HG03354 (cell line): ENCODE results near the gene PHF20.
"Not testable (repeated sequence)": the region's sequence is repeated elsewhere in the genome, so short reads cannot be mapped to it uniquely, and the experiment has no call there.

Source experiments
- ATAC-seq: cut with Tn5 transposase; IDR thresholded peaks from one replicate; pipeline ENCODE4 v1.9.1; 2021; ENCODE audit warnings: mild to moderate bottlenecking; ENCODE audit not compliant: unreplicated experiment, poor library complexity, severe bottlenecking

Gene PHF20

DNA sequence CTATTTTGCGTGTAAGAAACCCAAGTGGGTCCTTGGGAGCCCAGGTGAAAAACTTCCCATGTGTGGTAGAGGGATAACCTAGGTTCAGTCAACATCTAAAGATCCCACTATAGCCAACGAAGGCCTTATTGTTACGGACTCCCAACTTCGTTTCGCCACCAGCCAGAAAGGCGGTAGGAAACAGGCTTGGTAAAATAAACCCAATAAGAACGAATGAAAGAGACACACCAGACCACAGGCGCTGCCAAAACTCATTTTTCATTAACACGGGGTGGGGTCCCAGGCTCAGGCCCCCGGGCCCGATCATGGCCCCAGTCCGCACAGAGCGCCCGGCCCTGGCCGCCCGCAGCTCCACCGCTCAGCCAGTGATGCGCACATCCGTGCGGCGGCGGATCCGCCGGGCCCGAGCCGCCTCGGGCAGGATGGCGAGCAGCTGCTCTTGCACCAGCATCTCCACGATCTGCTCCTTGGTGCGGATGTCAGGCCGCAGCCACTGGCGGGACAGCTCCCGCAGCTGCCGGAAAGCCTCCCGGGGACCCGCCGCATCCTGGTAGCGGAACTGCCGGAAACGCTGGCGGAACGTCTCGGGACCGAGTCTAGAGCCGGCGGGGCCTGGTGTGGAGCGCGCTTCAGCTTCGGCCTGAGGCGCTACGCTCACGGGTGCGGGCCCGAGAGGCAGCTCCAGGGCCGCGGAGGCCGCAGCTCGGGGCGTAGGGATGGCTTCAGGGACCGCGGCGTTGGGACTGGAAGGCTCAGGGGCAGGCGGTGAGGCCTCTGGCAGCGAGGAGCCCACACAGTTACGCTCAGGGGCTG, 181.8 kb downstream of the PHF20 start:
- ATAC-seq: peak; percentile 41

DNA sequence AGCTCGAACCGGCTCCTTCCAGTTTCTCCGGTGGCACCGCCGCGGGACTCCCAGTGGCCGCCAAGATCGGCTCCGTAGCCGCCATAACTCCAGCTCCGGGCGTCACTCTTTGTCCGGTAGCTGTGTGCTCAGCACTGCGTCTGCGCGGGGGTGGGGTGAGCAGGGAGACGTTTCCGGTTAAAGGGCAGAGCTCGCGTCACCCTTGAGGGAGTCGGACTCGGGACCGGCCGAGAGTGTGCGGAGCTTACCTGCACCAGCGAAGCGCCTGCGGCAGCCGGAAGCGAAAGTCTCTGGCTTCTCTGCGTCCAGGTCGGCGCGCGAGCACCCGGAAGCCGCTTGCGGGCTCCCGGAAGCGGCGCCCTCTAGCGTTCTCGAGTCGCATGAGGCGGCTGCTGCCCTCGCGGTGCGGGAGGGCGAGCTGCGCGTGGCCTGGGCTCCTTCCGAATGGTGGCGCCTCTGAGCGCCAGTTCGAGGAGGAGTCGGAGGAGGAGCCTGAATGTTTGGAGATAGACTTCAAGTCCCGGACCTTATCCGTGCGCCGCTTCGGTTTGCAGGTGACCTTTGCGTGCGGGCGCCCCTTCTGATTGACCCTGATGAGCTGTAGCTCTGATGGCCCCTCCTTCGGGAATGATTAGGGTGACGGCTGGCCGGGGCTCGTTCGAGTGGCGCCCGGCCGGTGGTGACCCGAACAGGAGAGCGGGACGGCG, 182.5 kb downstream of the PHF20 start, which contains the start of gene SCAND1:
Gene SCAND1, minus strand, starts transcription at position 303 of the 707 bp plus-strand sequence. Its CDS starts 218 bp downstream, at position 85.
- peak; percentile 86 for ATAC-seq

DNA sequence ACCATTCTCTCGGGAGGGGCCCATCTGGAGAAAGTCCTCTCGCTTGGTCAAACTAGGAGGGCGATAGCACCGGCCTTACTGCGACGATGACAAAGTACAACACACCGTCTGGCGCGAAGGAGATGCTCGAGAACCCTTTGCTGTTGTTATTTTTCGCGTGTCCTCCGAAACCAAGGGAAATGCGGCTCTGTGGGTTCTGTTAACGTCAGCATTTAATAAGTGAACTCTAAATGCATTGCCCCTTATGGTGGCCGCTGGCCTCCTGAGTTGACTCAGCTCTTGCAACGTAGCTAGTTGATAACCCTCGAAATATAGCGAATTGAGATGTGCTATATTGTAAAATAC, 183.1 kb downstream of the PHF20 start:
- ATAC-seq: peak; percentile 1

DNA sequence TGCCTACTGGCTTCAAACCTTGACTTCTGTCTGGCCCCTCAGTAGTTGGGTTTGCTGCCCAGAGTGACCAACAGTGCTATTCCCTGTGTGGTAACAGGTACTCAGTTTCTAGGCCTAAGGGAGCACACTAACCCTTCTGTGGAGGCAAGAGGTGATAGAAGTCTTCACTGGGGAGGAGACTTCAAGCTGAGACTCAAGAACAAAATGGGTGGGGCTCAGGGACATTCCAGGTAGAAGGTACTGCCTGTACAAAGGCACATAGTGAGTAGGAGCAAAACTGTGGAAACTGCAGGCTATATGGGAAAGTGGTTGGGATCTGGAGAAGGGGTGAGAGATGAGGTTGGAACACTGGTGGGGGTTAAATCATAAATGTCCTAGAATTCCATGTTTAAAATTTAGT, 184.8 kb downstream of the PHF20 start:
- ATAC-seq: no peak

DNA sequence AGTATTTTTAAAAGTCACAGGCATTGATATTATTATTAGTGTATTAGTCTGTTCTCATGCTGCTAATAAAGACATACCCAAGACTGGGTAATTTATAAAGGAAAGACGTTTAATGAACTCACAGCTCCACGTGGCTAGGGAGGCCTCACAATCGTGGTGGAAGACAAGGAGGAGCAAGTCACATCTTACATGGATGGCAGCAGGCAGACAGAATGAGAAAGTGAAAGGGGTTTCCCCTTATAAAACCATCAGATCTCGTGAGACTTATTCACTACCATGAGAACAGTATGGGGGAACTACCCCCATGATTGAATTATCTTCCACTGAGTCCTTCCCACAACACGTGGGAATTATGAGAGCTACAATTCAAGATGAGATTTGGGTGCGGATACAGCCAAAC, 187.5 kb downstream of the PHF20 start:
- not testable (repeated sequence) for ATAC-seq

DNA sequence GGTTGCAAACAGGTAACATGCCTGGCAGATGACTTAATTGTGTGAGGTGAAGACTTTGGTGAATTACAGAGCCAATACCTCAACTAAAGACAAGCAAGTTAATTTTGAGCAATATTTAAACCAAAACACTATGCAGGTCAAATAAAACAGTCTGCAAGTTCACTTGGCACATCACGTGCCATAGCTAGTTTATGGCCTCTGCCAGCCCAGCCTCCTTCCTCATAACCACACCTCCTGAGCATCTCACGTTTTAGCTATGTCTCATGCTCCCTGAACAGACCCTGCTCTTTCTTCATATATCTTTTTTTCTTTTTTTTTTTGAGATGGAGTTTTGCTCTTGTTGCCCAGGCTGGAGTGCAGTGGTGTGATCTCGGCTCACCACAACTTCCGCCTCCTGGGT, 192.1 kb downstream of the PHF20 start:
- no peak for ATAC-seq

DNA sequence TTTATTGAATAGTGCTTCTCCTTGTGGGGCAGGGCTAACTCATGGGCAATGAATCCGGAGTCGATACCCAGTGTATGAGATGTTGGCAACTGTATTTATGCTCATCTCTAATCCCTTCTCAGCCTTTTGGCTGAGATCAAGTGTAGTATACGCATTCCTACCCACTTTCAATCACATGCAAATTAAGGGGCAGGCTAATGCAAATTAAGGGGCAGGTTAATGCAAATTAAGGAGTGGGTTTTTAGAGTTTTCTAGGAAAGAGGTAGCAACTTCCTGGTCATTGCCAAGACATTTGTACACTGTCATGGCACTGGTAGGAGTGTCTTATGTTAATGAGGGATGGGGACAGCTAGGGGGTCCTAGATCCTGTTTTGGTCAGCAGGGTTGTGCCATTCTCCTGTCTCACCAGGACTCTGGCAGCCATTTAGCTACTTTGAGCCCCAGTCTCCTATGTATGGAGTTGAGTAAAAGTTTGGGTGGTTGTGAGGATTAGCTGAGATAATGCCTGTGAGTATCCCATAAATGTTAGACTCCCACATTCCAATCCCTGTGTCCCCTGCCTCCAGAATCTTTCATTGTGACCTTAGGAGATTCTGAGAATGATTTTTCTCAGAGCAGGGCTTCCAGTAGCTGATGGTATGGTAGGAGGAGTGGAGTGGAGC, 196.3 kb downstream of the PHF20 start, which contains the start of gene CNBD2:
Gene CNBD2, plus strand, starts transcription at position 612 of the 662 bp plus-strand sequence. CDS start 173 bp downstream, outside the sequence.
- ATAC-seq: no peak

DNA sequence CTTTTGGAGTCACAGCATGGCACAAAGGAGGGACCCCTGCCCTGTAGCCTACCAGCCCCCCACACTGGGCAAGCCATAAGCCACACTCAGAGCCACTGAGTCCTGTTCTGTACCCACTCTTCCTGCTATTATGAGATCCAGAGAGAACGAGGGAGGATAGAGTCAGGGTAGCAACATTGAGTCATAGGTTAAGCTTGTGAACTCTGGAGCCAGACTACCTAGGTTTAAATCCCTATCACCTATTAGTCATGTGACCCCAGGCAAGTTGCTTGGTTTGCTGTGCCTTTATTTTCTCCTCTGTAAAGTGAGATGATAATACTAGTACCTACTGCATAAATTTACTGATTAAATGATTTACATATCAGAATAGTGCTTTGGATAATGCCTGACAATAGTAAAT, 197.1 kb downstream of the PHF20 start:
- ATAC-seq: no peak

DNA sequence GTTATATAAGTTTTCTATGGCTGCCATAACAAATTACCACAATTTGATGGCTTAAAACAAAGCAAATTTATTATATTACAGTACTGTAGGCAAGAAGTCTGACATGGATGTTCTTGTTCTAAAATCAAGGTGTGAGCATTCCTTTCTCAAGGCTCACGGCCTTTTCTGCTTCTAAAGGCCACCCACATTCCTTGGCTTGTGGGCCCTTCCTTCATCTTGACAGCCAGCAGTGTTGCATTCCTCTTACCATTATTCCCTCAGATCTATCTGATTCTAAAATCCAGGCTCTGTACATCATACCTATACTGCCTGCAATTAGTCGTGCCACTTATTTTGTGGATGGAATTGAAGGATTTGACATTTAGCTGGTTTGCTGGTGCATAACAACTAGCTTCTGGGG, 200.2 kb downstream of the PHF20 start:
- no peak for ATAC-seq

DNA sequence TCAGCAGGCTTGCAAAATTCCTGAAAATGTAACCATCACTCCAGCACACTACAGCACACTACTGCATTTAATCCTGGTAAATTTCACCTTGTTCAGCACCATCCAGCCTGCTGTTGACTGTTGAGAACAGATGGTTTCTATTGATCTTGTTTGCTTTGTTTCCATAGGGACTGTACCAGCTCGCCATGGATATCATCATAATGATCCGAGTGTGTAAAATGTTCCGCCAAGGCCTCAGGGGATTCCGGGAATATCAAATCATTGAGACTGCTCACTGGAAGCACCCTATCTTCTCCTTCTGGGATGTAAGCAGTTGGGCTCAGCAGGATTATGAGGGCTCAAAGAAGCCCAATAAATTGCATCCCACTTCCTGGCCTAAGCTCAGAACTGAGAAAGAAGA, 200.6 kb downstream of the PHF20 start:
- no peak for ATAC-seq

DNA sequence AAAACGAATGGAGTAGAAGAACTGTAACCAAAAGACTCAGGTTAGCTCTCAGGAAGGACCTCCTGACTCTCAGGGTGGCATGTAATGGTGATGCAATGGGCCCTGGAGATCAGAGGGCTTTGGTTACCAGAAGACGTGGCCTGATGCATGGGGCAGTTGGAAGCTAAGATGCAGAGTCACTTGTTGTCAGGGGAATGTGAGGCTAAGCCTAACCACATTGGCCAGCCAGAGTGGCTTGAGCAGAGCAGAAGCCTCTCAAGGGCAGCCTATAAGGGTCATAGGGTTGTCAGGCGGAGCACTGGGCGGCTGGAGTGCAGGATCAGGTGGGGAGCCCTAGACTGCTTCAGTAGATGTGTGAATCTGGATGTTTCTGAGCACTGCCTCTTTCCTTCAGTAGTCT, 202.4 kb downstream of the PHF20 start:
- no peak for ATAC-seq

DNA sequence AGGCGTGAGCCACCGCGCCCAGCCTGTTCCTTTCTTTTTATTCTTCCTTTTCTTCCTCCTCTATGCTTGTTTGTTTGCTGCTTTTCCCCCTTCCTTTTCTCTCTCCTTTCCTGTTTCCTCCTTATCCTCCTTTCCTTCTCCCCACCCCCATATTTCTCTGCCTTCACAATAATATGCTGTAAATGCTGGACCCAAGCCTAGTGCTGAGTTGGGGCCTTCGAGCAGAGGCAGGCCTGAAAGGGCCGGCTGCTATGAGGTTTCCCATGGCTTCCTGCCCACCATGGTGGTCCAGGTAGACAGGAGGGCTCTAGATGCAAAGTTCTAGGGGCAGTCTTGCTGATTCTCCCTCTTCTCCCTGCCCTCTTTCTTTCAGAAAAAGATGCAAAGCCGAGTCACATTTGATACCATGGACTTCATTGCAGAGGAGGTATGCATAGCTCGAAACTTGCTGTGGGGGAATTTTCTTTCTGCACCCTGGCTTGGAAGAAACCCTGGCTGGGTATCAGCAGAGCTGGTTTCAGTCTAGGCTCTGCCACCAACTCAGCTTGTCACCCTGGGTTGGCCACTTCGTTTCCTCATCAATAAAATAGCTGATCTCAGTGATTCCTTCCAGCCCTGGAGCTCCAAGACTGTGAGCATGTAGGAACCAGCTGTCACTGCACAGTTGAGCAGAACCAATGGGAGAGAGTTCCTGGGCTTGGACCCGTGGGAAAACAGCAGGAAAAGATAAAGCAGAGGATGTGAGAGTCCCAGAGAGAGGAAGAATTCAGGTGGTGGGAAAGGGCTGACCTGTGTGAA, 204.0 kb downstream of the PHF20 start:
- no peak for ATAC-seq

DNA sequence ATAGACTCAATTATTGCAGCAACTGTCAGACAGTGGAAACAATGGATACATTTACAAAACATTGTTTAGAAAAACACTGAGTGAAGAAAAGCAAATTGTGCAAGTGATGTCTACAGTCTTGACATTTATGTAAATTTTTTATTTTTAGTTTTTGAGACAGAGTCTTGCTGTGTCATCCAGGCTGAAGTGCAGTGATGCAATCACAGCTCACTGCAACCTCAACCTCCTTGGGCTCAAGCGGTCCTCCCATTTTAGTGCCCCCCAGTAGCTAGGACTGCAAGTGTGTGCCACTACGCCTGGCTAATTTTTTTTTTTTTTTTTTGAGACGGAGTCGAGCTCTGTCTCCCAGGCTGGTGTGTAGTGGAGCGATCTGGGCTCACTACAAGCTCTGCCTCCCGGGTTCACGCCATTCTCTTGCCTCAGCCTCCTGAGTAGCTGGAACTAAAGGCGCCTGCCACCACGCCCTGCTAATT, 206.3 kb downstream of the PHF20 start:
- no peak for ATAC-seq

DNA sequence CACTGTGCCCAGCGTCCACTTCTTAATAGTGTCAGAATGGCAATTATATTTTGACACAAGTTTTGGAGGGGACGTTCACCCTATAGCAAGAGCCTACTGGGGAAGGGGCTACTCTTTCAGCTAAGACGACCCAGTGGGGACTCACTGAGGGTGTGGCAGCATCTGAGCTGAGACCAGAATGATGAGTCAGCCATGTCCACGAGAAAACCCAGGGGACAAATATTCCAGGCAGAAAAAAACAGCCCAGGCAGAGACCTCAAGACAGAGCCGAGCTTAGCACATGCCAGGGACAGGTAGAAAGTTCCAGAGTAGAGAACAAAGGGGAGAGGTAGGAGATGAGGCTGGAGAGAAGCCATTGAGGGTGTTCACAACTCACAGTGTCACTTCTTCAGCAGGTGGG, 207.7 kb downstream of the PHF20 start:
- ATAC-seq: no peak

DNA sequence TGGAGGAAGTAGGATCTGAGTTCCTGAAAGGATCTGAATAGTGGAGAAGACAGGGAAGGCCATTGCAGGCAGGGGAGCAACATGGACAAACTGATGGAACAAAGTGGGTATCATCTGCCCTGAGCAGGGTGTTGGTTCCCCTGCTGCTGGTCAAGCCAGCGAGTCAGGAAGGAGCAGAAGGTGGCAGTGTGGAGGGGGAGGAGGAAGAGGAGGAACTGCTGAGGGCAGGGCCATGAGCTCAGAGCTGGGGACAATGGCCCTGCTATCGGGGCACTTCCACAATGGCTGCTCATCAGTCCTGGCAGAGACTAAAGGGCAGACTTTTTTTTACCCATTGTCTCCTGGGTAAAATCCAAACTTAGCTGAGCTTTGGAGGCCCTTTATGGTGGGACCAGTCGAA, 210.2 kb downstream of the PHF20 start:
- ATAC-seq: no peak

DNA sequence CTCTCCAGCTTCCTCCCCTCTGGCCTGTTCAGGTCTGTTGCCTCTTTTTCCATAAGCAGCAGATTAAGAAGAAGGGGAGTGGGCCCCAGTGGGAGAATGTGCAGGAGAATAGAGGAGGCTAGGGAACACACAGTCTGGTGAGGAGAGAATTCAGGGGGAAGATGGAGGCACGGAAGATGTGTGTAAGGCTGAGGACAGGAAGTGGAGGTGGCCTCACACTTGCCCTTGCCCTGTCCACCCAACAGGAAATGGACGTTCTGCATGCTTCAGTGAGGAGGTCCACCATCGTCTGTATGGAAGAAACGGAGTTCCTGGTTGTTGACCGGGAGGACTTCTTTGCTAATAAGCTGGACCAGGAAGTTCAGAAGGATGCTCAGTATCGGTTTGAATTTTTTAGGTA, 212.6 kb downstream of the PHF20 start:
- ATAC-seq: no peak

DNA sequence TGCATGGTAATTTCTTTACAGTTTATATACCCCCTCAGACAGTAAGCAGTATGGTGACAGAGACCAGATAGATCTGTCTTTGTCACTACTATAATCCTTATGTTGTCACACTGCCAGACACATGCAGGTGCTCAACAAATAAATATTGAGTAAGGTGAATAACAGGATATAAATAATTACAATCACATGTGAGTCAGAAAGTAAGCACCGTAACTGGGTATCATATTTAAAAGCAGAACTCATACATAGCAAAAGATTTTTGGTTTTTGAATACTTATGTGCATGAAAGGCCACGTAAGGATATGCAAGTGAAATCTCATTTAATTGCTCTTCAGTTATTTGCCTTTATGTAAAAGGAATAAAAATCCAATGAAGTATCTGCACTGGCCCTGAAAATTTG, 214.0 kb downstream of the PHF20 start:
- no peak for ATAC-seq

DNA sequence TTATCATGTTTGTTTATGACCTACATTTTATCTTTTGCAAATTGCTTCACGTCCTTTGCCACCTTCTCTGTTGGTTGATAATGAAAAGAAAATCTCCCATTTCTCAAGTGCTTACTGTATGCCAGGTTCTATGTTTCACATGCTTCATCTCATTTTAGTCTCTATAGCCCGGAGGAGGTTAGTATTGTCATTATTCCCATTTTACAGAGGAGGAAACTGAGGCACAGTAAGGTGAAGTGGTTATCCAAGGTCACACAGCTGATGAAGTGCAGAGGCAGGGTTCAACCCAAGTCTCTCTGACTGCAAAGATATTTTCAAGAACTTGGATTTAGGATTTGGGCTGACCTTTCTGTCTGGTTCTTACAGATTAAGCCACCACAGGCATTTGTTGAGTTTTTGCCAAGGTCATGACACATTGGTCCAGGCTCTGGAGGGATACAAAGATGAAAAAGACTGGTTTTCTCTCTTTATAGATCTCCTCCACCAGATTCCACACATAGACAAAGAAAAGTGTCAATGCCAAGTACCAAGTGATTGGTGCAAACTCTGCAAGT, 217.2 kb downstream of the PHF20 start:
- ATAC-seq: no peak

DNA sequence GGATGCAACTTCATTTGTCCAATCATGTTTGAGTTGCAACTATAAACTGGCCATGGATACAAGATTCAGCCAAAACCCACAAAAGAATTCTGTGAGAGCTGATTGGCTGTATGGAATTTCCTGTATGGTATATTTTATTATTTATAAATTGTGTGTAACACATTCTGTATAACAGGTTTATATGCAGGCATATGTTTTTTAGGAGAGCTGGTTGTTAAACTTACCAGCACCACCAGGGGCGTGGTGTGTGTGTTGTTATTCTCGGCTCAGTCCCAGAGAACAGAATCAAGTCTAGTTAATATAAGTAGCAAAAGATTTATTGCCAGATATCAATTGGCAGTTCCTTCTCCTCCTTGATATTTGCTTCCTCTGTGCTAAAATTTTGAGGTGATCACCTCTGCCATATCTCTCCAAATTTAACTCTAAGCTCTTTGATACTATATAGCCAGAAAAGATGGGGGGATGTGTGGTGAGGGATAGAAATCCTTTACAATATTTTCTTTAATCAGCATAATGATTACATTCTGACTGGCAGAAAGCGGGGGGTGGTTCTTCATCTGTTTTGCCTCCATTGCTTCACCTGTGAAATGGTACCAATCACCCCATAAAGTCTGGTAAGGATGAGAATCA, 219.4 kb downstream of the PHF20 start:
- ATAC-seq: no peak
